GM12872 (cell line): ENCODE data around the gene GALC.

Source experiments
- TF ChIP-seq, protein P1 (sequence below): IDR thresholded peaks from 3 replicates; pipeline ENCODE4 v1.5.1; 2011; ENCODE audit warnings: low read depth, mild to moderate bottlenecking, low read length, moderate library complexity; ENCODE audit not compliant: insufficient read depth

The GALC gene

DNA sequence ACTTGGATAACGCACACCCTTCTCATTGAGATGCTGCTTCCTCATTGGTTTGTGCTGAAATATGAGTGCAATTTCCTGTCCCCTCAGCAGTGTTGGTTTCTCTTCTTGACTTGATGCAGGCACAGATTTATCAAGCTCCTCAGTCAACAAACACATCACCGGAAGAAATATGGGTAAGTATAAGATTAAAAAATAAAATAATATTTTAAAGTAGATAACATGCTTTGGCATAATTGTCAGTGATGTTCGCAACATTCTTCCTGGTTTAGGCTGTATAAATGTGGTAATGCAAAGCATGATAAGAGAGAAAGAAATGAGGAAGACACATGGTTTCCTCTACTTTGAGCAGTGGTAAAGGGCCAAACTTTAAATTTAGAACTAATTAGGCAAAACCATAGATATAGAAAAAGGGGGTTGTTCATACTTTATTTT lies 12.1 kb upstream of the GALC start, which contains the start of gene GPR65:
Gene GPR65, plus strand, starts transcription at position 86 of the 432 bp plus-strand sequence. CDS start 5,713 bp downstream, outside the sequence.
- TF ChIP-seq, protein P1, sequence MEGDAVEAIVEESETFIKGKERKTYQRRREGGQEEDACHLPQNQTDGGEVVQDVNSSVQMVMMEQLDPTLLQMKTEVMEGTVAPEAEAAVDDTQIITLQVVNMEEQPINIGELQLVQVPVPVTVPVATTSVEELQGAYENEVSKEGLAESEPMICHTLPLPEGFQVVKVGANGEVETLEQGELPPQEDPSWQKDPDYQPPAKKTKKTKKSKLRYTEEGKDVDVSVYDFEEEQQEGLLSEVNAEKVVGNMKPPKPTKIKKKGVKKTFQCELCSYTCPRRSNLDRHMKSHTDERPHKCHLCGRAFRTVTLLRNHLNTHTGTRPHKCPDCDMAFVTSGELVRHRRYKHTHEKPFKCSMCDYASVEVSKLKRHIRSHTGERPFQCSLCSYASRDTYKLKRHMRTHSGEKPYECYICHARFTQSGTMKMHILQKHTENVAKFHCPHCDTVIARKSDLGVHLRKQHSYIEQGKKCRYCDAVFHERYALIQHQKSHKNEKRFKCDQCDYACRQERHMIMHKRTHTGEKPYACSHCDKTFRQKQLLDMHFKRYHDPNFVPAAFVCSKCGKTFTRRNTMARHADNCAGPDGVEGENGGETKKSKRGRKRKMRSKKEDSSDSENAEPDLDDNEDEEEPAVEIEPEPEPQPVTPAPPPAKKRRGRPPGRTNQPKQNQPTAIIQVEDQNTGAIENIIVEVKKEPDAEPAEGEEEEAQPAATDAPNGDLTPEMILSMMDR = no peak

DNA sequence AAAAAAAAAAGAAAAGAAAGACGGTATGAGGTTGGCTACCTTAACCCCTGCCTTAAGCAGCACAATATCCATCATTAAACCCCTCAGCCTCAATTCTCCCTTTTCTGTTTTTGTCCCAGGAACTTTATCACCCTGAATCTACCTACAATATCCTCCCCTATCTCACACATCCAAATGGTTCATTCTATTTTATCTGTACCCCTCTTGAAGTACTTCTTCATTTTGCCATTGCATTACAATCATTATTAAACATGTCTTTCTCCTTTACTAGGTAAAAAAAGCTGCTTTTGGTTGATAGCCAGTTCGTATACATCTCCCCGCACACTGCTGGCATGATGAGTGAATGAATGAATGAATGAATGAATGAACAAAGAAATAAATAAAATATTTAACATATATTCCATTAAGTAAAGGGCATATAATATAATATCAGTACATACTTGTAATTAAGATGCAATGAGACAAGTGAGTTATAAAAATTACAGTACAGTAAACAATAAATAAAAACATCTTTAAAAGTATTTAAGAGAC lies 11.6 kb upstream of the GALC start:
- TF ChIP-seq, protein P1 = no peak

DNA sequence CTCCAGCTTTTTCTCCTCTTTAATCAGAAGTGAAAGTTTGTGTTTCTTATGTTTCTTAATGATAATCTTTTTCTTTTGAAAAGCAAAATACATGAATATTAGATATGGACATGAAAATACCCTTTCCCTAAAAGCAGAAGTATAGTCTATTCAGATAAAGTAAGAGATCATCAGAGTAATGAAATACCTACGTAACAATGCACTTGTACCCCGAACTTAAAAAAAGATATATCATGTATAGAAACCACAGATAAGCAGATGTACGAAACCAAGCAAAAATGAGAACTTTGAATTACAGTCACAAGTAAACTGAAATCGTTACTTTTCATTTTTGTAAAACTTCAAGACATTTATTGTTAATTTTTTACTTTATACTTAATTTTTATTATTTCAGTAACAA lies 10.4 kb upstream of the GALC start:
- TF ChIP-seq, protein P1 = no peak

DNA sequence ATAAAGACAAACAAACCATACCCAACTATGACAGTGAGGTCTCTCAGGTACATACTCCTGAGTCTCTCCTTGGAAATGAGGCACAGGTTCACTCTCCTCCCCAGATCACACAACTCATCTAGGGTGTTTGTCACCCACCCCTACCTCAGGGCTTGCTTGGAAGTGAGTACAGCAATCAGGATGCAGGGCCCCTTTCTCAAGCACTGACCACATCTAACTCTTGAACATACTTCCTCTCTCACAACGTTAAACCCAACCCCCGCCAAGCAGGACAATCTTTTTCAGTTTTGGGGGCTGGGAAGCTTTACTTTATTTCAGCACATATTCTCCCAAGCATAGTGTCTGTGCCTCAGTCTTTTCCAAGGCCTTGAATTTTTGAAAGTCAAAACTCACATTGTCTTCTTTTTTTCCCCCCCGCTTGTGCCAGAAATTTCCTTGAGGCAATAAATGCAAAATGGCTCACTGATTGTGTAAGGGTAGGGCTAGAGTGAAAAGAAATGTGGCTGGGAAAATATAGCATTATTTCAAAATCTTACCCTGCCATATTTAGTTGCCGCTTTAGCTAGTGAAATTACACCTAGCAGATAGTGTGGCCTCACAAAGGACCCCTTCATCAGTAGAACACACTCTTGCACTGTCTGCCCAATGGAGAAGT lies 9.6 kb upstream of the GALC start:
- TF ChIP-seq, protein P1 = no peak

DNA sequence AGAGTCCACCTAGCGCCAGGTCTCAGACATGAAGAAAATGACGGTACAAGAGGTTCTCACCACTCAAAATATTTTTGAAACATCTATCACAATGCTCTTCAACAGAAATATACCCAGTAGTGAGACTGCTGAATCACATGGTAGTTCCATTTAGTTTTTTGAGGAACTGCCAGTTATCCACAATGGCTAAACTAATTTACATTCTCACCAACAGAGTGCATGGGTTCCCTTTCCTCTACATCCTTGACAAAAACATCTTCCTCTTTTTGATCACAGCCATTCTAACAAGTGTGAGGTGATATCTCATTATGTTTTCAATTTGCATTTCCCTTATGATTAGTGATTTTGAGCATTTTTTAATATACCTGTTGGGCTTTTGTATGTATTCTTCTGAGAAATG lies 6.3 kb upstream of the GALC start:
- TF ChIP-seq, protein P1 = no peak

DNA sequence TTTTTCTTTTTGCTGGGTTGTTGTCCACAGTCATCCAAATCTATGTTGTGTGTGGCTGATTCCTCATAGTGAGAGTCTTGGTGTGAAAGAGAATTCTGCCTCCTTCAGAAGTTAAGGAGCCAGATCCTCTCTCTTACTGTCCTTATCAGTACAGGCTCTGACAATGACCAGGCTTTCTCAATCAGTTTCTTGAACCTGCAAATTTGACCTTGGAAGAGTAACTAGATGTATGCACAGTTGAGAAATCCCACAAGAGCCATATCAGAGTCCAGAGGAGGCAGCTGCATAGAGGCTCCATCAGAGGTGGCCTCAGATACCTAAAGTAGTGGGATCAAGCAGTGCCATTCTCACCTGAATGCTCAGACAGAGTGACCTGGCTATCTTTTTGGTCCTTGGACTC lies 5.5 kb upstream of the GALC start:
- TF ChIP-seq, protein P1 = no peak

DNA sequence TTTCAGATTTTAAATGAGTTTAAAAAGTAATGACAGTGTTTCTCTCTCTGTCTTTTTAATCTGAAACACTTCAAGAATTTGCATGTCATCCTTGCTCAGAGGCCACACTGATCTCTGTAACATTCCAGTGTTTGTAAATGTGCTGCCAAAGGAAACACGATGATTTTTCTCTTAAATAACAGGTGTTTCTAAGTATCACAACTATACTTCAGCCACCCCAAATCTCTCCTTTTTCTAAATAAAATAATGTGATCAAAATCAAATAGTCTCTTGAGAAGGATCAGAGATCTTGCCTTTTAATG lies 3.3 kb upstream of the GALC start:
- TF ChIP-seq, protein P1 = no peak
